ENCODE results near the gene FANCF. TPM values are rescaled to one million over a fixed set of nuclear protein-coding genes. Genes with fewer than 3 reads are reported as not detected.
"Not testable (repeated sequence)": the region's sequence is repeated elsewhere in the genome, so short reads cannot be mapped to it uniquely, and the experiment has no call there.

The FANCF gene, protein sequence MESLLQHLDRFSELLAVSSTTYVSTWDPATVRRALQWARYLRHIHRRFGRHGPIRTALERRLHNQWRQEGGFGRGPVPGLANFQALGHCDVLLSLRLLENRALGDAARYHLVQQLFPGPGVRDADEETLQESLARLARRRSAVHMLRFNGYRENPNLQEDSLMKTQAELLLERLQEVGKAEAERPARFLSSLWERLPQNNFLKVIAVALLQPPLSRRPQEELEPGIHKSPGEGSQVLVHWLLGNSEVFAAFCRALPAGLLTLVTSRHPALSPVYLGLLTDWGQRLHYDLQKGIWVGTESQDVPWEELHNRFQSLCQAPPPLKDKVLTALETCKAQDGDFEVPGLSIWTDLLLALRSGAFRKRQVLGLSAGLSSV
- total RNA-seq = 40.9 TPM

DNA sequence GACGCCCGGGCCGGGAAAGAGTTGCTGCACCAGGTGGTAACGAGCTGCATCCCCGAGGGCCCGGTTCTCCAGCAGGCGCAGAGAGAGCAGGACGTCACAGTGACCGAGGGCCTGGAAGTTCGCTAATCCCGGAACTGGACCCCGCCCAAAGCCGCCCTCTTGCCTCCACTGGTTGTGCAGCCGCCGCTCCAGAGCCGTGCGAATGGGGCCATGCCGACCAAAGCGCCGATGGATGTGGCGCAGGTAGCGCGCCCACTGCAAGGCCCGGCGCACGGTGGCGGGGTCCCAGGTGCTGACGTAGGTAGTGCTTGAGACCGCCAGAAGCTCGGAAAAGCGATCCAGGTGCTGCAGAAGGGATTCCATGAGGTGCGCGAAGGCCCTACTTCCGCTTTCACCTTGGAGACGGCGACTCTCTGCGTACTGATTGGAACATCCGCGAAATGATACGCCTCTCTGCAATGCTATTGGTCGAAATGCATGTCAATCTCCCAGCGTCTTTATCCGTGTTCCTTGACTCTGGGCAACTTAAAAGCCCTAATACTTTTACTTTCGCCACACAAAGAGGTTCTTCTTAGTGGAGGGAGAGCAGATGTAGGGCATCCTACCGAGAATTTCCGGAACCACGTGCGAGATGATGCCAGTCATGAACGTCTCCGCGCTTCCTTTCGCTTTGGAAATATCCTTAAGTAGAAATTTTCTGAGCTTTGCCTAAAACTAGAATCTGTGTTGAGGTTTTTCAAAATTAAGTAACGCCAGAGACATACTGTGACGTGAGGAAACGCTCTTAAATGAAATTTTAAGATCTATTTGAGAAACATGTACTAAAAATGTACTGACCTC, at the start of gene FANCF:
Gene FANCF, minus strand, starts transcription at position 376 of the 840 bp plus-strand sequence. Its CDS starts 13 bp downstream, at position 363.
- peak; percentile 90 for DNase-seq

DNA sequence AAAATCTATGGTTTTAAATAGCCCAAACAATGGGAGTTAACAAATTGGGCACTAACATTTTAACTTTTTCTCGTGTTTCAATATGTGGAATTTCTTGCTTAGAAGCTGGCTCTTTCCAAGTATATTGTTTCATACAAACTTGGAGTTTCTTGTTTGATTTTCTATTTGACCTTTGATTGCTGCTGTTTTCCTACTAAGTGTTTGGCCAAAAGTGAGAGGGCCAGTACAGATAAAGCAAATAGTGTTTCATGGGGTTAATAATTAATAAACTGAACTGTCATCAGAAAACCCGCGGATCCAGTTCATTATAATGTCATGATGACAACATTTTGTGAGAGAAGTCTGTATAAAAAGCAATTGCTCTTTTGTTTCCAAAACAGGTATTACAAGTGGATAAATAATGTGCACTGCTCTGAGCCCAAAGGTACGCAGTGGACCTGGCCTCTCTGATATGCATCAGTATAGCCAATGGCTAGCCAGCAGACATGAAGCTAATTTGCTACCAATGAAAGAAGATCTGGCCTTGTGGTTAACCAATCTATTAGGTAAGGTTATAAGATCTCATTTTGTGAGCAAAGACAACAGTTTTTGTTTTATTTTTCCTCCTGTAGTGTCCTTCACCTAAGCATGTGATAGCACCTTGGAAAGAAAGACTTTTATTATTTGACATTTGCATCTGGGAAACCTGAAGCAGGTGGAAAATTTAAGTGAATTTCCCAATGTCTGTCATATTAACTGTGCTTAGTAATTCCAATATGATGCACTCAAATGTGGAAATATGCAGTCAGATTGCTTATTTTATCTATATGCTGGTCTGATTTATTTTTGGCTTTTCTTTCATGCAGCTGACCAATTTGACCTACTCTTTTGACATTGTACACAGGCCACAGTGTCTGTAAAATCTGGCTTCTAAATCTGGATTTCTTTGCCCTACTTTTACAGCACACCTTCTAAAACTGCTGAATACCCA, 49.1 kb upstream of the FANCF start:
- no peak for DNase-seq

DNA sequence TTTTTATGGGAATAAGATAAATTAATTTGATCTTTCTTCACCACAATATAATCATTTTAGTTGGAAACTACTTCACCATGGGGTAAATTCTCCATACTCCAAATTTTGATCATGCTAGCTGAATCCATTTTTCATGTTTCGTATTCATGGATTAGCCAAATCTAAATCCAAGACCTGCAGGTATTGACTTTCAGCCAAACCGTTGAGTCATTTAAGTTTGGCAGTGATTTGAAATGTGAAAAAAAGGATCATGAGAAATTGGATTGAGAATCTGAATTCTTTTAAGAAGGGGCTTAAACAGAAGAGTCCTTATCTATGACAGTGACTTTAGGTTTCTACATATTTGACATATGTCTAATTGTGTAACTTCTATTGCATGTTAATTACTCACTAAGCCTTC, 46.1 kb upstream of the FANCF start:
- DNase-seq = no peak

DNA sequence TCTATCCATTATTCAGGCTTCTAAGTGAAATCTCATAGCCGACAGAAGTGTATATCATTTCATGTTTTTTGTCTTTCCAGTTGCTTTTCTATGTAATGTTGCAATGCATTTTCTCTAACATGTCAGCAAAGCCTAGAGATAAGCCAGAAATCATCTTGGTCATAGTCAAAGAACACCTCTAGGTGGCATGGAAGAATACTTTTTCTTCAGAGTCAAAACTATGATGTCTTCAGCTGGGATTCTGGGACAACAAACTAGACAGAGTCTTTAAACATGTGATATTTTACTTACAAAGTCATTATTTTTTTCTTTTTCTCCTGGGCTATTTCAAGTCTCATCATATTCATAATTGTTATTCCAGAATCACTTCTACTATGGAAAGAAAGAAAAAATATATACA, 45.2 kb upstream of the FANCF start:
- no peak for DNase-seq

DNA sequence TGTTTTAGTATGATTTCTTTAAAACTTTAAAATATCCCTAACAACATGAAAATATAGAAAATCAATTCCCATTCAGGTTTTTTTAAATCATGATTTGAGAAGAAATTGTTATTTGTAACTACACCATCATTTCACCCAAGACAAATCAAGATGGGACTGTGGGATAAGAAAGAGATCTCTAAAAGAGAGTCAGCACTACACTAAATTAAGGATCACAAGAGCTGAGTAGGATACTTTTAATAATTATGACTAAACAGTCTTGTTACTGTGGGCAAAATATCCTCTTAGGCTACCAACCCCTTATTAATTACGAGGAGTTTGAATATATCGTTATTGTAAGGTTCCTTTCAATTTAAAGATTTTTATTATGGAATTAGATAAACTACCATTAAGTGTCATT, 43.7 kb upstream of the FANCF start:
- no peak for DNase-seq

DNA sequence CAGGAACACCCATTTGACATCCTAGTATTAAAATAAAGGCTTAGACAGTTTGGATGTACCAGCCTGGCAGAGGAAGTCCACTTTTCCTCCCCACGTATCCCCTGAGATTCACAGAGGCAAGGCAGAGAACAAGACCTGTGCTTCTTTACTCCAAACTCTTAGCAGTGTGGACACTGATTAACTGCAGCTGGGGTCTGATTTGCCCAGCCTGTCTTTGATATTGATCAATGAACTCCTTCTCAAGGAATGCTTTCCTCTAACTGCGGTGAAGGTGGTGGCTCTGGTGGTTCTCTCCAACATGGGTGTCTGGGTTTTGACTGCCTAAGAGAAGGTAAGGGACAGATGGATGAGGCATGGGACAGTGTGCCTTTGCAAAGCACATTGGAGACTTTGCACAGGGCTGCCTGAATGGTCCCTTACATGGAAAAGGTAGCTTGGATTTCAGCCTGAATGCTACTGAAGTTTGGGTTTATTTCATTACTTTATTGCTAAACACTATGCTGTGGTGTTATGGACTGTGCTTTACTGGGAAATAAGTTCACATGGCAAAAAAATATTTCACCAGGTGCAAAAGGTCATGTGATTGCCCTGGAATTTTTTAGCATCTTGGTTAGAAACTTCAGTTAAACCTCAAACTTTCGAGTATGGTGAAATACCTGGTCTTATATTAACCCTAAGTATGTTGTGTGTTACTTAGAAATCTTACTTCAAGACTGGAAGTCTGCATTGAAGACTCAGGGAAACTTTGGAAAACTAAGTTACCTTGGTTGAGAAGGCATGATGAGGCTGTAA, 42.6 kb upstream of the FANCF start:
- no peak for DNase-seq

DNA sequence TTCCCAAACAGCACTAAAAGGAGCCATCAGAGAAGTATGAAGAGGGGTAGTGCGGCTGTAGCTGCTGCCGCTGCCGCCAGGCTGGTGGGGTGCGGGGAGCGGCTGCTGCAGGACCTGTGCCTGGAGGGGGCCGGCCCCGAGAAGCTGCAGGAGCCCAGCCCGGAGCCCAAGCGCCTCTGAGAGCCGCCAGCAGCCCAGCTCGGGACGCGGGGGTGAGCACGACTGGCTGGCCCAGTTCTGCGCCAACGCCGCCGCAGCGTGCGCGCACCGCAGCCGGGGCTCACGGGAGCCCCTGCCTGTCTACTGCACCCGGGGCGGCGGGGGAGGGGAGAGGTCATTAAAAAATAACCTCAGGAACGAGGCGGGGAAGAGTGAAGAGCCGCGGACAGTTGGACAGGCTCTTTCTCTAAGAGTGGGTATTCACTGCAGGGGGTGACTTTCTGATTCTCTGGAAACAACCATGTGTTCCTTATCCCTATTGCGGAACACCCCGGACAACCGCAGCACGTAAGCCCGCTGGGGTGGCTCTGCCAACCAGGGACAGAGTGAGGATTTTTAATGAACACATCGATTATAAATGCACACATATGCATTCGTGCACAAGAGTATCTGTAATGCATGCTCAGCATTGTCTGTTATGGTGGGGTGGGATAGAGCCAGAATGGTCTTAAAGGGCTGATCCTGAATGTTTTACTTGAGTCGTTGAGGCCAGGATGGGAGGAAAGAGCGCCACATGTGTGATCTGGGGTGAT, 41.2 kb upstream of the FANCF start:
- DNase-seq = peak; percentile 43

DNA sequence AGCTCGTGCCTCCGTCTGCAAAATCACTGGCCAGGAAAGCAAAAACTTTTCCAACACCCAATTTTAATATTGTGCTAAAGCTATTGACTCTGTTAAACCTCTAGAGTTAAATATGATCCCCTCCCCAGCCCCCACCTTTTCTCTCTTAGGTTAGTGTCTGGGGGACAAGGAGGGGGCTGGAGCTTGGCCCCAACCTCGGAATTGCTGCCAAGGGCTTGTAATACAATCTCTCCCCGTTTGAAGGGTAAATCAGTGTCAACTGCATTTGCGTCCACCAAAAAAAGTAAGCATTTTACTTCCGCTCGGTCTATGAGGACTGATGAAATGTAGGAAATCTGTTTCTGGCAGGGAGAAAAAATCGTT, 40.7 kb upstream of the FANCF start, which contains the start of gene GAS2:
Gene GAS2, plus strand, starts transcription at position 287 of the 363 bp plus-strand sequence. CDS start 8,259 bp downstream, outside the sequence.
- no peak for DNase-seq

DNA sequence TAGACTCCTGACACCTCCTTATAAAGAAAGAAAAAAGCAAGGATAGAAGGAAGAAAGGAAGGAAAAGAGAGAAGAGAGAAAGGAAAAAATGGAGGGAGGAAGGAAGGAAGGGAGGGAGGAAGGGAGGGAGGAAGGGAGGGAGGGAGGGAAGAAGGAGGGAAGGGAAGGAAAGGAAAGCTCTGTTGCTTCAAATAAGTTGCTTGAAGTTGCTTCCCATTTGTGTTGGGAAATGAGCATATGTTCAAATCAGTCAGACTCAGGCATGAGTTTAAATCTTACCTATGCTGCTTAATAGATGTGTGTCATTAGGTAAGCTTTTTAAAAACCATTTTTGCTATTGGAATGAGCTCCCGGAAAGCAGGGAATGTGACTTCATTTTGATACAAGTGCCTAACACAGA, 34.2 kb upstream of the FANCF start:
- DNase-seq = no peak

DNA sequence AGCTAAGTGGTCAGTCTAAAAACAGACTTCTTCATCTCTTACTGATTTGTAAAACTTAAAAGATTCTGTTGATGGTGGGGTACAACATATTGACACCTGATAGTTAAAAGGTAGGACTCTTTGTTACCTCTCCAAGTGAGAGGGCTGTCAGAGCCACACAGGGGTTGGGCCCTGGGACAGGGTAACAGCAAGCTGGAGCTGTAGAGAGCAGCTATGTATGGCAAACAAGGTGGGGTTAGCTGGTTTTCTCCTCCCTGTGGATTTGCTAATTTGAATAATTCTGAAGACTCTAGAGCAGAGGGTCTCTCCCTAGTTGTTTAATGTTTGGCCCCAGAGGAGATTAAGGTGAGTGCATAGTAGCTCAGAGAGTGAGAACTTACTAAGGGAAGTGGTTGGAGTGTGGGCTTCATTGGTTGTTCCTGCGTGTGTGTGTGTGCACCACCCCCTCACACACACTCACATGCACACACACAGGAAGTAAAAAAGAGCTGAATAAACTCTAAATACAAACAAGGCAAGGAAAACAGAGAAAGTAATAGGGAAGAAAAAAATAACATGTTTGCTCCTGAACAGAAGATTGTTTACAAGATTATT, 31.6 kb upstream of the FANCF start:
- no peak for DNase-seq

DNA sequence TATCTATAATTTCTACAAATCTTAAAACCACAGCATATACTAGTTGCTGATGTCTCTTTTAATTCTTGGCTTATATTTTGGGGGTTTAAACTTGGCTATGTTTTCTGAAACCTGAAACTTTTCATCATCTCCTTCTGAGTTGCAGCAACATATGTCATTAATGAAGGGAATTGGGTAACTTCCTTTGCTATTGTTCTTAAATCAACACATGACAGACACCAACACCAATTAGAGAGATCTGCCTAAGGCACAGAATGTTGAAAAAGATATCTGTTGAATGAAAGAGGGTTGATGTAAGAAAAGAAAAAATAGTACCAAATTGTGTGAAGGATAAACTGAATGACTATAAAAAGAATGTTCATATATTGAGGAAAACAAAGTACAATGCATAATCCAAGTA, 30.5 kb upstream of the FANCF start:
- DNase-seq = no peak

DNA sequence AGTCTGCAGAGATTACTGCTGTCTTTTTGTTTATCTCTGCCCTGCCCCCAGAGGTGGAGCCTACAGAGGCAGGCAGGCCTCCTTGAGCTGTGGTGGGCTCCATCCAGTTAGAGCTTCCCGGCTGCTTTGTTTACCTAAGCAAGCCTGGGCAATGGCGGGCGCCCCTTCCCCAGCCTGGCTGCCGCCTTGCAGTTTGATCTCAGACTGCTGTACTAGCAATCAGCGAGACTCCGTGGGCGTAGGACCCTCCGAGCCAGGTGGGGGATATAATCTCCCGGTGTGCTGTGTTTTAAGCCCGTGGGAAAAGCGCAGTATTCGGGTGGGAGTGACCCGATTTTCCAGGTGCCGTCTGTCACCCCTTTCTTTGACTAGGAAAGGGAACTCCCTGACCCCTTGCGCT, 26.7 kb upstream of the FANCF start:
- not testable (repeated sequence) for DNase-seq

DNA sequence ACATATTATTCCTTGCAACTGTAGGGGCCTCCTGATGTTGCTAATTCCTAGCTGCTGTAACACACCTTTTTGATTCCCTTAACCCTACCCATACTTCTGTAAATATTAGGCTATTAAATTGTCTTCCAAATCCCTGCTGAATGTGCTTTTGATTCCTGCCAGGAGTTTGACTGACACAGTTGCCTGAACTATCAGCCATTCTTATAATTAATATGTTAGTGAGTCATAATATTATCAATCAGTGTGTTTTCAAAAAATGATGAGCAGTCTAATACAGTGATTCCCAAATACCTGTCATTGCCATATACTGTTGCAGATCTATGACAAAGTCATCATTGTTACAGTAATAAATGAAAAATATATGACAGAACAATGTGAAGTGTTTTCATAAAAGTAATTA, 15.9 kb upstream of the FANCF start:
- no peak for DNase-seq

DNA sequence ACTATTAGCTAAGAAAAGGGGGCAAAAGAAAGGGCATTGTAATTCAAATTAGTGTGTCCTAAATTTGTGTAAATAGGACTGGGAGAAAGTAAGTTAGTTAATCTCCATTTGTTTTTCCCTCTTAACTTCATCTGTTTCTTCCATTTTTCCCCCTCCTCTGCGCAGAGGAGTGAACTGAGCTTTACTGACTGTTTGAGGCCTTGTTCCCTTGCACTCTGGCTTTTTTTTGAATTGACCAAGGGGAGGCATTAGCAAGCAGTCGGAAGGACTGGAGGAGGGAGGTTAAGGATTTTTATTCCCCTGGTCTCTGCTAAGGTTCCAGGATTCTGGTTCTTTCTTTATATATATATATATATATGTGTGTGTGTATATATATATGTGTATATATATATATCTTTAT, 15.2 kb upstream of the FANCF start:
- DNase-seq = no peak

DNA sequence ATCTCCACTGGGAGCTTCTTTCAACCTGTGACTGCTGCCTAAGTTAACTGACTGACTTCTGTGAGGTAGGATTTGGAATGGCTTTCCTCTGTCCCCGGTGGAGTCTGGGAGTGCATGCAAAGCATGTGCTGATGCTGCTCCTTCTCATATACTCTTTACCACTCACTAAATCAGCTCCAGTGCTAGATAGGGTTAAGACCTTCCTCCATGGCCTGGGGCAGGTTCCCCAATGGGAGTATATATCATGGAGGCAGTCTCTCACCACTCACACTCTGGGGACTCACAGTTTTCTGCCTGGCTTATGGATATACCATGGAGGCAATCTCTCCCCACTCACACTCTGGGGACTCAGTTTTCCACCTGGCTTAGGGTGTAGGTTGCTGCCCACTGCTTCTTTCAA, 10.1 kb upstream of the FANCF start:
- no peak for DNase-seq

DNA sequence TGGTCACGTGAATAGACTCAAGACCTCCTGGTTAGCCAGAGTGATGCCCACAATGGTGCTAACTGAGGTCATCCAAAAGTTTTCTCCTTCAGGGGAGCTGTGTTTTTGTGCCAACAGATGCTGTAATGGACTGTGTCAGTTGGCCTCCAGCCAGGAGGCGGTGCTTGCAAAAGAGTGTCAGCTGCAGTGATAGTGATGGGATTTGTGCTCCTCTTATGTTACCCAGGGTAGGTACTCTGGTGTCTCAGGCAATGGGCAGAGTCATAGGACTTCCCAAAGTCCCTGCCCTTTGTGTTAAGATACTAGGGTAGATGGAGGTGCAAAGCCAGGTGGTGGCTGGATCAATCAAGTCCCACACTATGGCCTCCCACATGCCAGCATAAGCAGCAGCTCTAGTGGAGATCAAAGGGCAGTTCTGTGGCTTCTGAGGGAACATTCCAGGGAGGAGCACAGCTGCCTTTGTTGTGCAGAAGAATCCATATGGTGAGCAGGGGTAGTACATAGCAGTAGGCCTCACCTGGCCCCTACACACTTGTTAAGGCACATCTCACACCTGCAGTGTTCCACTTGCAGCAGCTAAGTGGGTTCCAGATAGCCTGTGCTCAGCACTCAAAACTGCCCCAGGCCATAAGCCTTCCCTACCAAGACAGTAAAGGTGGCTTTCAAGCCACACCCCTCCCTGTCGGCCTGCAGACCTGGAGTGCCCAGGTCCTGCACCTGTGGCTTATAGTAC, 9.4 kb upstream of the FANCF start:
- no peak for DNase-seq

DNA sequence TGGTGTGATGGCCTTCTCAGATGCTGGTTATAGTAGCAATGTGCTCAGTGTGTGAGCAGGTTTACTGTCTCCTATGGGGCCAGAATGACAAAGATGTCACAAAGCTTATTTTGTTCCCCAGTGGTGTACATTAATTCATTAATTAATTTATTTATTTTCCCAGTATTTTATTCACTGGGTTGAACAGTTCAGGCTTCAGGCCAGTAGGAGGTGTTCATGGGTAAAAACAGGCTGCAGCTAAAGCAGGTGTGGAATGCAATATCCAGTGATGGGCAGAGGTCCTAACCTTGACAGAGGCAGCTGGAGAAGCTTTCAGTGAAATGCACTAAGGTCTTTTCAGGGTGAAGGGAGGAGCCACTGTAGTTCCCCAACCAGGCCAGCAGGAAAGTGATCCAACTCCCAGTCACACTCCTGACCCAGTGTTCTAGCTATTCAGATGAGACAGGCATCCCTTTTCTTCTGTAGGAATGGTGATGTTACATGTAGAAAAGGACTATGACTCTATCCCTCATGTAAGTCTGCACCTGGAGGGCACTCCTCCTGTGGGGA, 7.8 kb upstream of the FANCF start:
- no peak for DNase-seq

DNA sequence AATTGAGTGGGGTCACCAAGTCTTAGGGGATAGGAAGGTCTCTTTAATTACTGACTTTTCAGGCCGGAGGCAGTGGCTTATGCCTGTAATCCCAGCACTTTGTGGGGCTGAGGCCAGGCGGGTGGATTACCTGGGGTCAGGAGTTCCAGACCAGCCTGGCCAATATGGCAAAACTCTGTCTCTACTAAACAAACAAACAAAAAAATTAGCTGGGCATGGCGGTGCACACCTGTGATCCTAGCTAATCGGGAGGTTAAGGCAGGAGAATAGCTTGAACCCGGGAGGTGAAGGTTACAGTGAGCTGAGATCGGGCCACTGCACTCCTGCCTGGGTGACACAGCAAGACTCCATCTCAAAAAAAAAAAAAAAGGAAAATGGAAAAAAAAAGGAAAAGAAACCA, 1.8 kb upstream of the FANCF start:
- DNase-seq = no peak

DNA sequence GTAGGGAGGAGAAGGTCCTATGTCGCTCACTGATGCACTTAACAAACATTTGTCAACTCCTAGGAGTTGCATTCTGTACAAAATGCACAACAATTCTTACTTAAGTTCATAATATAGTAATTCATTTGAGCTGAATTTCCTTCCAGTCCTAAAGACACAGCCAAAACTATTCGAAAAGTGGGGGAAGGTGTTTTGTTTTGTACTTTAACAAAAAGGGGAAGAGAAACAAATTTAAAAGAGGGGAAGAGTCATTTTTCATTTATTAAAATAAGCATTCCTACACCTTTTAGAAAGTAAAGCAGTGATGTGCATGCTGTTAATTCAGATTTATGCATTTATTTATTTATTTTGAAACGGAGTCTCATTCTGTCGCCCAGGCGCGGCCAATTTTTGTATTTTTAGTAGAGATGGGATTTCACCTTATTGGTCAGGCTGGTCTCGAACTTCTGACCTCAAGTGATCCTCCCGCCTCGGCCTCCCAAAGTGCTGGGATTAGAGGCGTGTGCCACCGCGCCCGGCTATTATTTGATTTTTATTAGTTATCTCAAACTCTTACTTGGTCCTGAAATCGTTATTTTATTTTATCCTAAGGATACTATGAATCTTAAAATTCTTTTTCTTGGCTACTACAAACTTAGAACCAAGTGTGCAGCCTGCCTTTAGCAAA, 1.1 kb upstream of the FANCF start:
- DNase-seq = no peak
